Mesenchymal stem cell (in vitro differentiated cells and primary cell): ENCODE results near the gene LIPT1.
"Not testable (repeated sequence)": the region's sequence is repeated elsewhere in the genome, so short reads cannot be mapped to it uniquely, and the experiment has no call there.

Source experiments
- DNase-seq: peaks from one replicate; pipeline ENCODE4 v3.0.0-alpha.2; 2013
- H2AFZ ChIP-seq: one replicate; pipeline ENCODE4 v1.6.1; 2013; ENCODE audit warnings: low read depth, mild to moderate bottlenecking, control low read depth, inconsistent platforms, low read length, moderate library complexity
- H2AK5ac ChIP-seq: 2 replicates; pipeline ENCODE4 v1.6.1; 2013; ENCODE audit warnings: low read length, moderate library complexity, mild to moderate bottlenecking, inconsistent platforms; ENCODE audit not compliant: severe bottlenecking
- H2BK120ac ChIP-seq: one replicate; pipeline ENCODE4 v1.6.1; 2013; ENCODE audit warnings: low read depth, mild to moderate bottlenecking, inconsistent platforms, low read length, moderate library complexity
- H2BK12ac ChIP-seq, 2 experiments: one replicate each; pipeline ENCODE4 v1.6.1; 2013; ENCODE audit warnings: inconsistent platforms in 2 of 2, low read length in 2 of 2, mild to moderate bottlenecking in 2 of 2, moderate library complexity in 2 of 2, control low read depth in 1 of 2
- H2BK15ac ChIP-seq: one replicate; pipeline ENCODE4 v1.6.1; 2013; ENCODE audit warnings: mild to moderate bottlenecking, low read depth, inconsistent platforms; ENCODE audit not compliant: poor library complexity, severe bottlenecking
- H2BK5ac ChIP-seq: 2 replicates; pipeline ENCODE4 v1.6.1; 2013; ENCODE audit warnings: low read depth, mild to moderate bottlenecking, low read length, control low read depth, inconsistent platforms; ENCODE audit not compliant: poor library complexity, severe bottlenecking
- H3K14ac ChIP-seq, 2 experiments: one replicate each; pipeline ENCODE4 v1.6.1; 2013; ENCODE audit warnings: inconsistent platforms in 2 of 2, low read length in 2 of 2, control low read depth in 1 of 2, mild to moderate bottlenecking in 1 of 2, moderate library complexity in 1 of 2
- H3K18ac ChIP-seq, 2 experiments: one replicate each; pipeline ENCODE4 v1.6.1; 2013; ENCODE audit warnings: inconsistent platforms in 2 of 2, low read length in 2 of 2, control low read depth in 1 of 2, low read depth in 1 of 2, mild to moderate bottlenecking in 1 of 2
- H3K23ac ChIP-seq, 2 experiments: one replicate each; pipeline ENCODE4 v1.6.1; 2013; ENCODE audit warnings: inconsistent platforms in 2 of 2, low read length in 2 of 2, mild to moderate bottlenecking in 2 of 2, moderate library complexity in 2 of 2, control low read depth in 1 of 2
- H3K27ac ChIP-seq: 2 replicates; pipeline ENCODE4 v1.5.1; 2013; ENCODE audit warnings: mild to moderate bottlenecking, moderate library complexity, low read length, control low read depth, inconsistent platforms; ENCODE audit not compliant: poor library complexity, severe bottlenecking
- H3K27me3 ChIP-seq, 2 experiments: 2 replicates each; pipeline versions ENCODE4 v1.6.1 to v1.7.0; 2013; ENCODE audit warnings: low read length in 2 of 2, mild to moderate bottlenecking in 2 of 2, moderate library complexity in 2 of 2, control low read depth in 1 of 2, inconsistent platforms in 1 of 2; ENCODE audit not compliant: control insufficient read depth in 1 of 2, insufficient read depth in 1 of 2
- H3K36me3 ChIP-seq, 2 experiments: 2 replicates each; pipeline versions ENCODE4 v1.6.1 to v1.7.0; 2013; ENCODE audit warnings: low read length in 2 of 2, control low read depth in 1 of 2, inconsistent platforms in 1 of 2, low read depth in 1 of 2, mild to moderate bottlenecking in 1 of 2; ENCODE audit not compliant: insufficient read depth in 2 of 2, control insufficient read depth in 1 of 2
- H3K4ac ChIP-seq, 2 experiments: one replicate each; pipeline ENCODE4 v1.6.1; 2013; ENCODE audit warnings: inconsistent platforms in 2 of 2, low read length in 2 of 2, mild to moderate bottlenecking in 2 of 2, moderate library complexity in 2 of 2, control low read depth in 1 of 2, low read depth in 1 of 2
- H3K4me1 ChIP-seq: 2 replicates; pipeline ENCODE4 v1.6.1; 2013; ENCODE audit warnings: low read depth, low read length, control low read depth; ENCODE audit not compliant: control insufficient read depth, insufficient read depth
- H3K4me2 ChIP-seq: 2 replicates; pipeline ENCODE4 v1.6.1; 2013; ENCODE audit warnings: low read length, mild to moderate bottlenecking, inconsistent platforms; ENCODE audit not compliant: poor library complexity, severe bottlenecking
- H3K4me3 ChIP-seq, 2 experiments: 2 replicates each; pipeline versions ENCODE4 v1.5.1 to v1.7.0; 2013; ENCODE audit warnings: low read length in 2 of 2, mild to moderate bottlenecking in 2 of 2, control low read depth in 1 of 2, low read depth in 1 of 2; ENCODE audit not compliant: insufficient read depth in 1 of 2
- H3K79me1 ChIP-seq: replicated peaks from 2 replicates; pipeline ENCODE4 v1.6.1; 2013; ENCODE audit warnings: mild to moderate bottlenecking, control low read depth, low read length, inconsistent platforms; ENCODE audit not compliant: poor library complexity, severe bottlenecking
- H3K9ac ChIP-seq: 2 replicates; pipeline ENCODE4 v1.7.0; 2013; ENCODE audit warnings: mild to moderate bottlenecking, low read length, moderate library complexity
- H3K9me3 ChIP-seq: 2 replicates; pipeline ENCODE4 v1.7.0; 2013; ENCODE audit warnings: mild to moderate bottlenecking, low read length; ENCODE audit not compliant: control insufficient read depth
- H4K8ac ChIP-seq: one replicate; pipeline ENCODE4 v1.6.1; 2013; ENCODE audit warnings: inconsistent platforms, mild to moderate bottlenecking, low read length, moderate library complexity
- H4K91ac ChIP-seq: one replicate; pipeline ENCODE4 v1.6.1; 2013; ENCODE audit warnings: mild to moderate bottlenecking, low read length, inconsistent platforms
- WGBS: methylation state at CpG from one replicate; pipeline ENCODE4 v1.1.7; 2013; ENCODE audit warnings: mixed read lengths; 5-methylcytosine and 5-hydroxymethylcytosine counted together

LIPT1 gene

GRCh38 chr2:99112617-99113016 lies 42.1 kb upstream of the LIPT1 start:
- Histone ChIP-seq H3K27me3 (no peaks in the 10 kb centered on the region), H3K36me3 (no peaks in the 10 kb centered on the region), H2BK120ac (no peak overlapping the region), H3K9ac (no peak overlapping the region), H3K4me2 (no peak overlapping the region), H3K14ac (no peak overlapping the region), H2AK5ac (no peak overlapping the region), H4K8ac (no peak overlapping the region), H2BK15ac (no peak overlapping the region), H3K4me3 (no peak overlapping the region), H2BK5ac (no peak overlapping the region), H3K27ac (no peak overlapping the region), H3K4ac (no peak overlapping the region), H3K9me3 (no peaks in the 10 kb centered on the region), H4K91ac (no peak overlapping the region), H2BK12ac (no peak overlapping the region), H3K79me1 (no peaks in the 10 kb centered on the region), H2AFZ (no peak overlapping the region), H3K23ac (no peak overlapping the region), H3K18ac (no peak overlapping the region), H3K4me1 (peaks cover 2% of the 10 kb centered on the region)
- DNase-seq, result no peak
- 95% methylated on average over 3 of the region's 4 CpGs for WGBS

- Histone ChIP-seq H3K9ac (no peak overlapping the region), H2BK5ac (no peak overlapping the region), H3K27ac (no peak overlapping the region), H2AFZ (no peak overlapping the region), H2AK5ac (no peak overlapping the region), H2BK12ac (no peak overlapping the region), H4K91ac (no peak overlapping the region), H3K79me1 (peaks cover 4% of the 10 kb centered on the region), H2BK120ac (no peak overlapping the region), H3K36me3 (peaks cover 6 to 7% of the 10 kb centered on the region in 2 experiments), H3K14ac (no peak overlapping the region), H3K4me1 (no peaks in the 10 kb centered on the region), H3K18ac (no peak overlapping the region), H3K9me3 (no peaks in the 10 kb centered on the region), H4K8ac (no peak overlapping the region), H3K27me3 (no peaks in the 10 kb centered on the region), H3K4me3 (no peak overlapping the region), H3K4ac (no peak overlapping the region), H3K4me2 (no peak overlapping the region), H3K23ac (no peak overlapping the region), H2BK15ac (no peak overlapping the region)
- no peak for DNase-seq
- 80% methylated on average over 1 of the region's 2 CpGs for WGBS
Observed at GRCh38 chr2:99127981-99128380, 26.8 kb upstream of the LIPT1 start.

- not testable (repeated sequence) for H2BK12ac ChIP-seq, H3K9me3 ChIP-seq, H3K4me1 ChIP-seq, H3K4ac ChIP-seq, H4K8ac ChIP-seq, H3K27me3 ChIP-seq, H3K18ac ChIP-seq, H2AFZ ChIP-seq, H2BK15ac ChIP-seq, H2BK120ac ChIP-seq, H3K4me2 ChIP-seq, H3K9ac ChIP-seq, H3K27ac ChIP-seq, H4K91ac ChIP-seq, H2AK5ac ChIP-seq, H3K14ac ChIP-seq, H3K4me3 ChIP-seq, H3K36me3 ChIP-seq, DNase-seq, H2BK5ac ChIP-seq, H3K23ac ChIP-seq, H3K79me1 ChIP-seq
- 87% methylated on average over 2 of the region's 2 CpGs for WGBS
Observed at GRCh38 chr2:99135044-99135556, 19.7 kb upstream of the LIPT1 start.

- no peaks in the 10 kb centered on the region for H3K9me3 ChIP-seq
- H3K4ac ChIP-seq, result no peak overlapping the region
- no peak overlapping the region for H3K9ac ChIP-seq
- peaks cover 2% of the 10 kb centered on the region for H3K4me1 ChIP-seq
- H3K79me1 ChIP-seq, result peaks cover 2% of the 10 kb centered on the region
- H2BK120ac ChIP-seq, result no peak overlapping the region
- 91% methylated on average over 3 of the region's 4 CpGs for WGBS
- H2BK5ac ChIP-seq, result no peak overlapping the region
- DNase-seq, result no peak
- no peak overlapping the region for H2BK12ac ChIP-seq
- no peak overlapping the region for H3K23ac ChIP-seq
- H3K14ac ChIP-seq, result no peak overlapping the region
- no peak overlapping the region for H4K91ac ChIP-seq
- no peak overlapping the region for H3K4me2 ChIP-seq
- no peak overlapping the region for H3K27ac ChIP-seq
- H3K36me3 ChIP-seq, result peaks cover 0 to 3% of the 10 kb centered on the region in 2 experiments
- H2AK5ac ChIP-seq, result no peak overlapping the region
- no peak overlapping the region for H2AFZ ChIP-seq
- no peak overlapping the region for H4K8ac ChIP-seq
- no peak overlapping the region for H3K4me3 ChIP-seq
- H3K27me3 ChIP-seq, result no peaks in the 10 kb centered on the region
- no peak overlapping the region for H3K18ac ChIP-seq
- H2BK15ac ChIP-seq, result no peak overlapping the region
Observed at GRCh38 chr2:99139003-99139402, 15.8 kb upstream of the LIPT1 start.
